ENCODE results near the gene SLC37A1. TPM values are rescaled to one million over a fixed set of nuclear protein-coding genes. Genes with fewer than 3 reads are reported as not detected.

SLC37A1 gene
- total RNA-seq, 1 donor, result 1.7 TPM

- no peak for DNase-seq (ENCODE audit: low read depth)
- no peak overlapping the region for H3K4me3 ChIP-seq (ENCODE audit: low read depth, low read length)
- no peak for TF ChIP-seq CTCF (IDR thresholded peaks at IDR 0.05; ENCODE audit: insufficient read depth, low read depth, low read length)
These were observed 103.3 kb downstream of the SLC37A1 start for GRCh38 chr21:42616941-42617340.

GRCh38 chr21:42617486-42617885 is 103.8 kb downstream of the SLC37A1 start:
- no peak for DNase-seq (ENCODE audit: low read depth)
- H3K4me3 ChIP-seq (ENCODE audit: low read depth, low read length), result no peak overlapping the region
- no peak for TF ChIP-seq CTCF (IDR thresholded peaks at IDR 0.05; ENCODE audit: insufficient read depth, low read depth, low read length)

- TF ChIP-seq CTCF (IDR thresholded peaks at IDR 0.05; ENCODE audit: insufficient read depth, low read depth, low read length), result no peak
- no peak for DNase-seq (ENCODE audit: low read depth)
- H3K4me3 ChIP-seq (ENCODE audit: low read depth, low read length), result no peak overlapping the region
These were observed 105.1 kb downstream of the SLC37A1 start for GRCh38 chr21:42618707-42619102.

GRCh38 chr21:42619166-42619565 is 105.5 kb downstream of the SLC37A1 start:
- DNase-seq (ENCODE audit: low read depth), result no peak
- no peak for TF ChIP-seq CTCF (IDR thresholded peaks at IDR 0.05; ENCODE audit: insufficient read depth, low read depth, low read length)
- H3K4me3 ChIP-seq (ENCODE audit: low read depth, low read length), result no peak overlapping the region

GRCh38 chr21:42619841-42620240 is 106.2 kb downstream of the SLC37A1 start:
- no peak for DNase-seq (ENCODE audit: low read depth)
- no peak overlapping the region for H3K4me3 ChIP-seq (ENCODE audit: low read depth, low read length)
- no peak for TF ChIP-seq CTCF (IDR thresholded peaks at IDR 0.05; ENCODE audit: insufficient read depth, low read depth, low read length)

GRCh38 chr21:42621166-42621818 is 107.6 kb downstream of the SLC37A1 start:
- no peak overlapping the region for H3K4me3 ChIP-seq (ENCODE audit: low read depth, low read length)
- TF ChIP-seq CTCF (IDR thresholded peaks at IDR 0.05; ENCODE audit: insufficient read depth, low read depth, low read length), result no peak
- peak; percentile 57 for DNase-seq (ENCODE audit: low read depth)

- no peak overlapping the region for H3K4me3 ChIP-seq (ENCODE audit: low read depth, low read length)
- DNase-seq (ENCODE audit: low read depth), result peak; percentile 36
- TF ChIP-seq CTCF (IDR thresholded peaks at IDR 0.05; ENCODE audit: insufficient read depth, low read depth, low read length), result no peak
These were observed 108.1 kb downstream of the SLC37A1 start for GRCh38 chr21:42621819-42622177.
